ENCODE results near the gene TRIM41.

DNA sequence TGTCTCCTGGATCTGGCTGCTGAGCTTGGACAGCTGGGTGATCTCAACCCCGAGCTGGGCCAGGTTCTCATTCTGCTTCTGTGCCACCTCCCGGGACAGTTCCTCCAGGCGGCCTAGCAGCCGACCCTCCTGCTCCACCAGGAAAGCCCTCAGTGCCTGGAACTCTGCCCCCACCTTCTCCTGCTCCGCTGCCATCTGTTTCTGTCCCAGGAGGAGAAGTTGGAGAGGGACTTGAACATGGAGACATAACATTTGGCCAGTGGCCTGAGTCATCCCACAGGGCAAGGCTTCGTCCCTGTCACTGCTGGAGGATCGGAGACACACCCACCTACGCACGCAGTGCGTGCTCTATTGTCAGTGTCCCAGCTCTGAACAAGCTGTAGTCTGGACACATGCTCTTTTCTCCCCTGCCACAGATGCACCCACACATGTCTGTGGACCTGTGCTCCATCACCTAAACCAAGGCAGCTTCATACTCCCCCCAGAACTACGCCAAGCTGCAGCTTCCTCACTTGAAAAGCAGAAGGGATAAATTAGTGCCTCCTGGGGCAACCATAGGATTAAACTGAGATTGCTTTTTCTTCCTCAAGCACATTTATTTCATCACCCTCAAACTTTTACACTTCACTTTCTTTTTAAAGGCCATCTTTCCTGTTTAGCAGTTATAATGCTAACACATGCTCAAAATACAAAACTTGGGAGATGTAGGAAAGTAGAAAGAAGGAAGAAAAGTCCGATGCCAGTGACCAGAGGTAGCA, 23.0 kb upstream of the TRIM41 start:
- no peak for TF ChIP-seq EZH2 (IDR thresholded peaks at IDR 0.05; ENCODE audit: borderline replicate concordance, low read length)
- TF ChIP-seq, protein P1, sequence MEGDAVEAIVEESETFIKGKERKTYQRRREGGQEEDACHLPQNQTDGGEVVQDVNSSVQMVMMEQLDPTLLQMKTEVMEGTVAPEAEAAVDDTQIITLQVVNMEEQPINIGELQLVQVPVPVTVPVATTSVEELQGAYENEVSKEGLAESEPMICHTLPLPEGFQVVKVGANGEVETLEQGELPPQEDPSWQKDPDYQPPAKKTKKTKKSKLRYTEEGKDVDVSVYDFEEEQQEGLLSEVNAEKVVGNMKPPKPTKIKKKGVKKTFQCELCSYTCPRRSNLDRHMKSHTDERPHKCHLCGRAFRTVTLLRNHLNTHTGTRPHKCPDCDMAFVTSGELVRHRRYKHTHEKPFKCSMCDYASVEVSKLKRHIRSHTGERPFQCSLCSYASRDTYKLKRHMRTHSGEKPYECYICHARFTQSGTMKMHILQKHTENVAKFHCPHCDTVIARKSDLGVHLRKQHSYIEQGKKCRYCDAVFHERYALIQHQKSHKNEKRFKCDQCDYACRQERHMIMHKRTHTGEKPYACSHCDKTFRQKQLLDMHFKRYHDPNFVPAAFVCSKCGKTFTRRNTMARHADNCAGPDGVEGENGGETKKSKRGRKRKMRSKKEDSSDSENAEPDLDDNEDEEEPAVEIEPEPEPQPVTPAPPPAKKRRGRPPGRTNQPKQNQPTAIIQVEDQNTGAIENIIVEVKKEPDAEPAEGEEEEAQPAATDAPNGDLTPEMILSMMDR (IDR thresholded peaks at IDR 0.05; ENCODE audit: low read length) = no peak

Measured in OCI-LY1 (cell line).